C4-2B (cell line): ENCODE results near the gene TESK1.
"Not testable (repeated sequence)": the region's sequence is repeated elsewhere in the genome, so short reads cannot be mapped to it uniquely, and the experiment has no call there.

ENCODE experiments used
- H3K27ac ChIP-seq: fragments of 450-650 bp; 2 replicates; pipeline ENCODE4 v1.5.1; 2017
- CTCF ChIP-seq: fragments of 450-650 bp; conservative IDR thresholded peaks from 2 replicates; pipeline ENCODE4 v1.5.1; 2017; ENCODE audit warnings: mild to moderate bottlenecking
- ZFX ChIP-seq: fragments of 450-650 bp; IDR thresholded peaks from 2 replicates; pipeline ENCODE4 v1.6.1; 2017

Gene TESK1

DNA sequence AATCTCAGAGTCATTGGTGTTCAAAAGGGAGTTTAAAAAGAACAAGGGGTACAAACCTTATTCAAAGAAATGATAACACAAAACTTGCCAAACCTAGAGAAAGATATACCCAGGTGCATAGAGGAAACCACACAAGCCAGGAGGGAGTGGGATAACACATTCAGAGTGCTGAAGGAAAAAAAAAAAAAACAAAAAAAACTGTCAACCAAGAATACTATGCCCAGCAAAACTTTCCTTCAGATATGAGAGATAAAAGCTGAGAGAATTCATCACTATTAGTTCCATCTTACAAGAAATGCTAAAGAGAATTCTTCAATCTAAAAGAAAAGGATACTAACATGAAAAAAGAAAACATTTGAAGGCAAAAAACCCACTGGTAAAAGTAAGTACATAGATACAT is 11.5 kb upstream of the TESK1 start:
- TF ChIP-seq ZFX, result no peak
- no peak for TF ChIP-seq CTCF
- H3K27ac ChIP-seq, result no peak overlapping the region

DNA sequence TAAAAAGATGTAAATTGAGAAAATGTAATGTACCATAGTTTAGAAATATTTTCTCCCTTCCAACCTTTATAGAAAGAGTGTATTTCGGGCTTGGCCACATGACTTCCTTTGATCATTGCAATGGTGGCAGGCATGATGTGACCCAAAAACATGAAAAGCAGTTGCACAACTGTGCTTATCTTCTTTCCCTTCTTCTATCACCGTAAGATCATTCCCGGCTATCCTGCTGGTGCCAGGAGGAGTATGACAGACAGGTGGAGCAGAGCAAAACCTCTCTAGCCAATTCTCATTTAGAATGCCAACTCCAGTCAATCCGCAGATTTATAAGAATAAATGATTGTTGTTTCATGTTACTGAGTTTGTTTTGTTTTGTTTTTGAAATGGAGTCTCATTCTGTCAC is 10.6 kb upstream of the TESK1 start:
- no peak overlapping the region for H3K27ac ChIP-seq
- TF ChIP-seq CTCF (no peak), ZFX (no peak)

- H3K27ac ChIP-seq, result not testable (repeated sequence)
Observed at GRCh38 chr9:35596907-35597306, 8.2 kb upstream of the TESK1 start.

DNA sequence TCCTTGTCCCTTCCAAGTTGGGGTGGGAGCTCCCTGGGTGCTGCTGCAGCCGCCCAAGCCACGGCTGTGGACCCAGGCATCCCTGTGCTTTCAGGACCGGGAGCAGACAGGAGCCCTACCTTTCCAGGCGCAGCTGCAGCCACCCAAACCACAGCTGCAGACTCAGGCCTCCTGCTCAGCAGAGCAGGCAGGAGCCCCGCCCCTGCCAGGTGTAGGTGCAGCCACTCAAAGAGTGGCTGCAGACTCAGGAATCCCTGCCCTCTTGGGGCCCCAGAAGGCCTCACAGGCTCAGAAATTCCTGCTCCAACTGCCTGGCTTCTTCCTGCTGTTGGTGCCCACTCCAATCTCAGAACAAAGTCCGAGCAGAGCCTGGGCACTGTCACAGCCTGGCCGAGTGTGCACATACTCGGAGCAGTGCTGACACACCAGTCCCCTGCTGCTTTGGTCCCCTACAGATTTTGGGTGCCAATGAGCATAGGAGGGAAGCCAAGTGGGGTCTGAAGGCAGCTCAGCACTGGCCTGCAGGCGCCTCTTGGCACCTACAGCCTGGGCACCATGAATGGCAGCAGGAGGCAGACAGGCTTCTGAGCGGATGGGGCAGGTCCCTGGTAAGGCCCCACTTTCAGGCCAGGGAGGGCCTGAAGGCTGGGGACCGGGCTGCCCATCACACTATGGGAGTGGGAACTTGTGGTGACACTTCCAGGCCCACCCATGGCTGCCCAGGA is 6.0 kb upstream of the TESK1 start:
- TF ChIP-seq ZFX (no peak), CTCF (no peak)
- no peak overlapping the region for H3K27ac ChIP-seq

GRCh38 chr9:35599763-35600604 is 5.1 kb upstream of the TESK1 start:
- no peak for TF ChIP-seq CTCF
- no peak for TF ChIP-seq ZFX
- H3K27ac ChIP-seq, result no peak overlapping the region

DNA sequence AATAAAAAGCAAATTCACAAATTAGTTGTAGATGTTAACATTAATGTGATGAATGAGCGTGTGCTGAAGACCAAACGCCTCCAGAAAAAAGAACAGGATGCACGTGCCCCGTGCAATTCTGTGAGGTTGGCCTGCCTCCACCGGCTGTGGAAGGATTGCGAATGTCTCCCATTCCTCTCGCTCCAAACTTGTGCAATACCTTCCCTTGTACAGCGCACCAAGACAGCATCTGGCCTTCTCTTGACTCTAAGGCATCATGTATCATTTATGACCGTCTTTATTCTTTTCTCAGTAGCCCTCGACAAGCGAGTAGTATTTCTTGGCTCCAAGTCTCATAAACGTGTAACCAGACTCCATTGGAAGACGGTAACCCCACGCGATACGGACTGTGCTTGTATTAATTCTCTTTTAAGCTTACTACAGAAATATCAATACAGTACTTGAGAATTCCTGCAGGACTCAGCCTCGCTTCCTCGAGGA is 1.5 kb upstream of the TESK1 start:
- H3K27ac ChIP-seq, result peak overlapping the region; percentile 85
- TF ChIP-seq CTCF (no peak), ZFX (no peak)

DNA sequence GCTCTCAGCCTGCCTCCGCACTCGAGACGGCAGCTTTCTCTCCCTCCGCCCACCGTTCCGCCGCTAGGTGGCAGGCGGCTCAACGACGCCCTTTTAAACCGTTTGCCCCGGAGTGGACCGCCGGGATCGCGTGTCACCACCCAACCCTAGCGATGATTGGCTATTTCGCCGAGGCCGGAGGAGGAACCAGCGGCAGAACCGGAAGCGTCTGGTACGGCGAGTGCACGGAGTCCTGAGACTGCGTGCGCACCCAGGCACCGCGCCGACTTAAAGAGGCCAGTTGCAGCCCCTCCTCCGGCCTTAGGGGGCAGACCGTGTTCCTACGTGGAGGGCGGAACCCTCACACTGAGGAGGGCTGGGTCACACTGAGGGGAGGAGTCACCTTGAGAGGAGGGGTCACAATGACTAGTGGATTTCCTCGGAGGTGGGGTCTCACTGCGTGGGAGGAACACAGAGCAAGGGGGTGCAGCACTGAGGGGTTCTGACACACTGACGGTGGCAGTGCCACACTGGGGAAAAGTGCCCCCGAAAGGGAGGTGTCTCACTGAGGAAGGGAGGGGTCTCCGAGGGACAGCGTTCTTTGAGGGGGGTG is 980 bp upstream of the TESK1 start:
- TF ChIP-seq CTCF (peak; percentile 99), ZFX (no peak)
- H3K27ac ChIP-seq, result peak overlapping the region; percentile 85
